GM19397 (cell line): Measurements from ENCODE around the gene NUDT6.
"Not testable (repeated sequence)": the region's sequence is repeated elsewhere in the genome, so short reads cannot be mapped to it uniquely, and the experiment has no call there.

ENCODE experiments used
- ATAC-seq: cut with Tn5 transposase; IDR thresholded peaks from one replicate; pipeline ENCODE4 v1.9.1; 2021; ENCODE audit warnings: mild to moderate bottlenecking, moderate library complexity; ENCODE audit not compliant: unreplicated experiment

NUDT6 gene, protein sequence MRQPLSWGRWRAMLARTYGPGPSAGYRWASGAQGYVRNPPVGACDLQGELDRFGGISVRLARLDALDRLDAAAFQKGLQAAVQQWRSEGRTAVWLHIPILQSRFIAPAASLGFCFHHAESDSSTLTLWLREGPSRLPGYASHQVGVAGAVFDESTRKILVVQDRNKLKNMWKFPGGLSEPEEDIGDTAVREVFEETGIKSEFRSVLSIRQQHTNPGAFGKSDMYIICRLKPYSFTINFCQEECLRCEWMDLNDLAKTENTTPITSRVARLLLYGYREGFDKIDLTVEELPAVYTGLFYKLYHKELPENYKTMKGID

DNA sequence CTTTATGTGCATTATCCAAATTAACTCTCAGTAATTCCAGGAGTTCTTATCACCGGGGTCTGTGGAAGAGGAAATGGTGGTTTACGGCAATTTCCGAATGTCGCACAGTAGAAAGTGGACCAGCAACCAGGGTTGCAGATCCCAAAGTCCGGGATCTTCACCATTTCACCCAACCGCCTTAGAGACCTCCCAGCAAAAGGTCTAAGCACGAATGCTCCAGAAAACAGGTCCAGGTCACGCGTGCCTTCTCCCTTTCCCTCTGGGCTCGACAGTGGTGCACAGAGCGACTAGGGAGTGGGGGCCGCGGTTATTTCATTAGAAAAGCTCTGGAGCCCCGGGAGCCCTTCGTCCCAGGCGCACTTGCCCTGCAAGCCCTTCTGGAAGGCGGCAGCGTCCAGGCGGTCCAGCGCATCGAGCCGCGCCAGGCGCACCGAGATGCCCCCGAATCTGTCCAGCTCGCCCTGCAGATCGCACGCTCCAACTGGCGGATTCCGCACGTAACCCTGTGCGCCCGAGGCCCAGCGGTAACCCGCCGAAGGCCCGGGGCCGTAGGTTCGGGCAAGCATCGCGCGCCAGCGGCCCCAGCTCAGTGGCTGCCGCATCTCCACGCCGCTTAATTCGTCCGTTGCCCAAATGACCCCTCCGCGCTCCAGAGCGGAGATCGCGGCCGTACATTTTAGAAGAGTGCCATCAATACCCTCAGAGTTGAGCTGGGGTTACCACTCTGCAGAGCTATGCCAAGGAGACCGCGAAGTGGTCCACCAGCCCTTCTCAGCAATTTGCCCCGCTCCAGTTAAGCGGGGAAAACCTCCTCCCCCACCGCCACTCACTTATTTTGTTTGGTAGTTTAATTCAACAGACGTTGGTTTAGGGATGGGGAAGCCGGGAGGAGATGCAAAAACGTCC is at the start of gene NUDT6:
Gene NUDT6 (minus strand): TSS at position 627 of the 906 bp plus-strand sequence. CDS start 25 bp downstream, at position 602.
- ATAC-seq: peak; percentile 71

DNA sequence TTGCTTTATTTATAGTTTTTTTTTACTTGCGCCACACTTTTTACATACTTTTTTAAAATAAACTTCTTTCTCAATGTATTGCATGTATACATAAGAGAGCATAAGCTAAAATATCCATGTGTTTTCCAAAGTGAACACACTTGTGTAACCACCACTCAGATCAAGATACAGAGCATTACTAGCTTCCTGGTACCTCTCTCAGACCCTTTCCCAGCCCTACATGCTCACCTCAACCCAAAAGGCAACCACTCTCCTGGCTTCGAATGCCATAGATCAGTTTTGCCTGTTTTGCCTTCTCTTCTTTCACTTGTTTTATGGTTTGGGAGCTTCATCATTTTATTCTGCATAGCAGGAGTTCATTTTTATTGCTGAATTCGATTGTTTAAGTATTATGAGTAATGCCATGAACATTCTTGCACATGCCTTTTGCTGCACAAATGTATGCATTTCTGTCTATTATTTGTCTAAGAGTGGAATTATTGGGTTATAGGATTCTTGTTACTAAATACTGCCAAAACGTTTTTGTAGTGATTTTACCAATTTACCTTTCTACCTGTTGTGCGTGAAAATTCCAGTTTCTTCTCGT is 45.9 kb upstream of the NUDT6 start:
- ATAC-seq: no peak

DNA sequence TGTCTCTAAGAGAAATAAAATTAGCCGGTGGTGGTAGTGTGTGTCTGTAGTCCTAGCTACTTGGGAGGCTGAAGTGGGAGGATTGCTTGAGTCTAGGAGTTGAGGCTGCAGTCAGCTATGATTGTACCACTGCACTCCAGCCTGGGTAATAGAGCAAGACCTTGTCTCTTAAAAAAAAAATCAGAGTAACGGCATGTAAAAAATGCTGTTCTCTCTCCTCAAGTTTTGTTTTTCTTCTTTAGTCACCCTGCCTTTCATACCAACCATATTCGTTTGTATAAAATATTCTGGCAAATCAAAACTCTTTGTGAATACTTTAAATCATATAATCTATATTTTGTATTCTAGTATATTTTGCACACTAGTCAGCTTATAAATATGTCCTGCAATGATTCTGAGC is 44.8 kb upstream of the NUDT6 start:
- no peak for ATAC-seq

DNA sequence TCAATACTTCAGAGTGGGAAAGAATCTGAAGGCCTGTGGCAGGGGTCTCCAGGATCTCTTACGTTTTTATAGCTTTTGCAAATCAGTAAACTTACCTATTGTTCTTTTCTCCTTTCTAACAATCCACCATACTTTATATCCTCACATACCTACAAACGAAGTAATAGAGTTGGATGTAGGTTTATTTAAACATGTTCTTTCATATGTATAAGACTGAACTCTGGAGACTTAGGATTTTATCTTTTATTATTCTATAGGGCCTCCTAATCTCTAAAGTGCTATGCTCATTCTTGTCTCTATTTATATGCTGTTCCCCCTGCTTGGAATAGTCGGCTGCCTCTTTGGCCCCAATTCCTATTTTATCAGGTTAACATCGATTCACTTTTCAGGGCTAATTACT is 43.8 kb upstream of the NUDT6 start:
- ATAC-seq: no peak

DNA sequence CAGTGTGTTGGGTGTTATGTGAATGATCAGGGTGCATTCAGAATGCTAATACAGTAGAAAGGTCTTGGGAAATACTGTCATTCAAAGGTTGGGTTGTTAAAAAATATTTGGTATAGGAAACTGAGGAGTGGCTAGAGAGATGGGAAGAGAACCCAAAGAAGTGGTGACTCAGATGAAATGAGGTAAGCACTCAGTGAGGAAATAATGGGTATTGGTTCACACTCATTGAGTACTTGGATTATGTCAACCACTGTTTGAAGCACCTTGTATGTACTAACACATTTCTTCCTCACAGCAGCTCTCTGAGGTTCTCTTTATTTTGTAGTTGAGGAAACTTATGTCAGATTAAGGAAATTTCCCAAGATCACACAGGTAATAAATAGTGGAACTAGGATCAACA is 40.8 kb upstream of the NUDT6 start:
- no peak for ATAC-seq

DNA sequence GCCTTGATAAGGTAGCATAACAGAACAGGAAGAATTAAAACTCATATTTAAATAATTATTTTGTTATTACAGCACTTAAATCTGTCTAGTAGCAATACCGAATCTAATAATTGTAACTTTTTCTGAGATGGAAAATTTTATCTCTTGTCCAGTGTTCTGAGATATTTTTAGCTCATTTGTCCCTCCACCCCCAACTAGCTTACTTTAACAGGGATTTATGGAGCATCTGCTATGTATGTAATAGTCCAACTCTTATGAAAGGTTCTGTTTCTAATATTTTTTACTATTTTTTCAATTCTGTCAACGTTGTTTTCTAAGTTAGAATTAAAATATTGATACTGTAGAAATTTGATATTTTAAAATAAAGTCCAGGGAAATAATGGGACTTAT is 38.2 kb upstream of the NUDT6 start:
- ATAC-seq: no peak

DNA sequence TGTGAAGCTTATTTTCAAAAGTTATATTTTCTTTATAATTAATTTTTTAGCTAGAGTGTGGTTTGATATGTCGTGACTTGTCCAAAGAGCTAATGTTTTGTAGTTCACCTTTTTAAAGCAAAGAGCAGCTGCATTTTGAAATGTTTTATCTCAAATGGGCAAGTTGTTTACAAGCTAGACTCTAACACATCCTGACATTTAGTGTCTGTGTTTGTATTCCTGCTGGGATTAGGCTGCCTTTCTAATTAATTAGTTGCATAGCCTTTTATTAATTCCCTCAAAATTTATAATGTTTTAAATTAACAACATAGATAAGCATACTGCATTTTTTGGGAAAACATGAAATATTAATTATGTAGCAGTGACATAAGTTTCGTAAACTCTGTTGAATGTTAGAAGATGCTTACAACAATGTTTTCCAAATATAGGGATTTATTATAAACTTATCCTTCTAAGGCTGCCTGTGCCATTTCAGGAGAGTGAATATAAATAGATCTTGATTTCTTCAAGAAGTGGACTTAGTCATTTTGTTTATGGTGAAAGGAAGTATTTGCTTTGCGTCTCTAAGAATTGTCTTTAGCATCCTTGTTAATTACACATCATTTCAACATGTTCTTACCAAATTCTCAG is 37.7 kb upstream of the NUDT6 start:
- no peak for ATAC-seq

DNA sequence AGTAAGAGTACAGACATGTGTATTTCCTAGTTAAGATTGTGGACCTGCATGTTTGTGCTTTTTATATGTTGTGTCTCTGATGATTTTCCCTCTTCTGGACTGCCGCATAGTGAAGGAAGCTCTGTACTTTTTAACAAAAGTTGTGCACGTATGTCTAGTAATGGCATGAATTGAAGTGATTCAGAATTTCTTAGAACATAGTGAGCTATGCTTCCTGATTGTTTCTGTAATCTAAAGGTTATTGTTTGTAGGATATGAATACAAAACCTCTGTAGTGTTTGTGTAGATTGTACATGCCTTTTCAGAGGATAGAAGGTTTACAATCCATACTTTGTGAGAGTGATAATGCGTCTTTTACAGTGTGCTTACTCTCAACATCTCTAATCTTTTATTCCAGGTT is 37.0 kb upstream of the NUDT6 start:
- ATAC-seq: no peak

DNA sequence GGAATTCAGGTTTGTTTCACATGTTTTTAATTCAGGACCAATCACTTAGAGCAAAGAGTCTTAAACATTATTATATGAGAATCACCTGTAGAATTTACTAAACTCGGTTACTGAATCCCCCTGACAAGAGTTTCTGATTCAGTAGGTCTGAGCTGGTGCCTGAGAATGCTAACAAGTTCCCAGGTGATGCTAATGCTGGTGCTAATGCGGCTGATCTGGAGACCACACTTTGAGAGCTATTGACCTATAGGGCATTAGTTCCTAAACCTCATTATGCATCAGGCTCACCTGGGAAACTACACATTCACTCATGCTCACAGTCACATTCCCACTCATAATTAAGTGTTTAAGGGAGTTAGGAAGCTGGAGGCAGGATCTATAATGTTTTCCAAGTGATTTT is 36.1 kb upstream of the NUDT6 start:
- ATAC-seq: no peak

DNA sequence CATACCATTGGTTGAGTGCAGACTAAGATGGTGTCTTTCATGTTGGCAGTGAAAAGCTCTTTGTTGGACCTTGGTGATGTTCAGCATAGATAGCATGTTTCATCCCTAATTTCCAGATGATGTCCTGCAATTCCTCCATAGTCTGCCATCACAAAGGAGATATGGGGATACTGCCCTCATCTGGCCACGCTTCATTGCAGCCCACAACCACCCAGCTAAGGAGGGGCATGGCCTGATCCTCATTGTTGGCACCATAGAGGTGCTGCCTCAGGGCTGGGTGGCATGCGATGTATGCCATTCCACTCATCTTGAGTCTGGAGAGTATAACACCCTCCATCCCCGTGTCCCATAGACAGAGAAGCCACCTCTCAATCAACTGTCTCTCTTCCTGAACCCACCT is 31.5 kb upstream of the NUDT6 start:
- ATAC-seq: no peak

DNA sequence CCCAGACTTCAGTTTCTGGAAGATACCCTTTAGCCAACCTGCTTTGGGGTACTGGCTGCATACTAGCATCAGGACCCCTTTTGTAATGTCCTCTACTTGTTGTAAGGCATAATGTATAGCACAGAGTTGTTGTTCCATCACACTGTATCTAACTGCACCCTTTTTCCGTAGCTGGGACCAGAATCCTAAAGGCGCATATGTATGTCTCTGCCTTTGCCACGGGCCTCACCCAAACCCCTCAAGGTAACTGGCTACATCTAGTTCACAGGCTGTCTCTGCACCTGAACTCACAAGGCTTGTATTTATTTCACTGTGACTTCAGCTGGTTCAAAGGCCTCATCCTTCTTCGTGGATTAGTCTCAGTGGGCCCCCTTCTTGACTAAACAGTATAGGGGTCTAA is 29.6 kb upstream of the NUDT6 start:
- ATAC-seq: no peak

DNA sequence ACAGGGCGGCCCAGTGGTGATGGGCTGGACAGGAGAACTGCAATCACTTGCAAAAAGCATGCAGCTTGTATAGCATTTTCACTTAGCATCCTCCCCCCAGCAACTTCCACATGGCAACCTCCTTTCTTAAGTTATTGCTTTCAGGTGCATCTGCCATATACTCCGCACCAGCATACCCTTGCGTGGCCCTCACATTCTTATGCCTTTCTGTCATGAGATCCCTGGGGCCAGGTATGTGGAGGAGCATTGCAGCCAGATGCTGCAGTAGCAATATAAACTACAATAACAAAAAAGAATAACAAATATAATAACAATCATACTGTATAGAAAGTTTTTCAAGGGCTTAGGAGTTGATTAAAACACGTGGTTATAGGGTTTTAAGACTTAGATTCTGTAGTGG is 26.3 kb upstream of the NUDT6 start:
- no peak for ATAC-seq

DNA sequence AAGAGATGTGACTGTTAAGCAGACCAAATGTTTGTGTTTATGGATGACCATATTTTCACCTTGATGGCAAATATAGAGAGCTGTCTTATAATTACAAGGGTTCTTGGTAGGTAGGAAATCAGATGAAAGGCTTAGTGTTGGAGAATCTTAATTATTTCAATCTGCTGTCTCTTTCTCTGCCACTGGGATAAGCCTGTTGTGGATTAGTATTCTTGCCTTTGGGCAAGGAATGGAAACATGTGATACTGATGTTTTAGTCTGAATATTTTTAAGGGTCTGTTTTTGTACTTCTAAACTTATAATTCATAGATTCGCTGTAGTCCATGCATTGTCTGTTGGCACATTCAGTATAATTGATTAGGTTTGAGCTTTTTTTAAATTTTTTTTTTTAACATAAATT is 23.7 kb upstream of the NUDT6 start:
- no peak for ATAC-seq

DNA sequence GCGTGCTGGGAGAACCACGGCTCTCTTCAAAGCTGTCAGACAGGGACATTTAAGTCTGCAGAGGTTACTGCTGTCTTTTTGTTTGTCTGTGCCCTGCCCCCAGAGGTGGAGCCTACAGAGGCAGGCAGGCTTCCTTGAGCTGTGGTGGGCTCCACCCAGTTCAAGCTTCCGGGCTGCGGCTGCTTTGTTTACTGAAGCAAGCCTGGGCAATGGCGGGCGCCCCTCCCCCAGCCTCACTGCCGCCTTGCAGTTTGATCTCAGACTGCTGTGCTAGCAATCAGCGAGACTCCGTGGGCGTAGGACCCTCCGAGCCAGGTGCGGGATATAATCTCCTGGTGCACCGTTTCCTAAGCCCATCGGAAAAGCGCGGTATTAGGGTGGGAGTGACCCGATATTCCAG is 22.7 kb upstream of the NUDT6 start:
- ATAC-seq: not testable (repeated sequence)

DNA sequence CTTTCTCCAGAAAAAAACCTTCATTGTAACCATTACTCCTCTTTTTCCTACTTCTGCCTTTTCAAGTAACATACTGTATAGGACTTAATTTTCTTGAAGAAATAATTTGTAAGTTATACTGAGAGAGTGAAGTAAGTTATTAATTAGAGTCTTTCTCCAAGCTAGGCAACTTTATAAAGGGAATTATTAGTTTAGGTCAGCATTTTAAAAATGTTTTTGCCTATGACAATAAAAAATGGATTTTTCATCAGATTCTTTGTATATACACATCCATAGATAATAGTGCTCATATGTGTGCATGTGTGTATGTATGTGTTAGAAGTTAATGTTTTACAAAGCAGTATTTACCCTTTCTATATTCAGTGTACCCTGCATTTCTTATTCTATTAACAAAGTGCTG is 10.4 kb upstream of the NUDT6 start:
- no peak for ATAC-seq

DNA sequence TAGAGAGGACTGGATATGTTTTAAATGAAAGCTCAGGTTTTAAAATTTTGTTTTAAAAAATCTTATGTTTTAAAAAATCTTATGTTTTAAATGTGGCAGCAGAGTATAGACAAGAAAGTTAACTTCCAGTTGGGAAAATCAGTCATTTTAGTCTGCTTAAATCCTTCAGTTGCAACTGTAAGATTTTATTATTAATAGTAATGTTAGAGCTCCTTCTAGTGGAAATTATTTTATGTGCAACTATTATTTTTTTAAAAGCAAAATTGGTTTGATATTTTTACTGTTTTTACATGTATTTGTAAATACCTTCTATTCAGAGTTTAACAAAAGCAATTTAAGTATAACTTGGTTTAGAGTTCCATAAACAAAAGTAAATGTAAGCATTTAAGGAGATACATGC is 8.5 kb upstream of the NUDT6 start:
- no peak for ATAC-seq

DNA sequence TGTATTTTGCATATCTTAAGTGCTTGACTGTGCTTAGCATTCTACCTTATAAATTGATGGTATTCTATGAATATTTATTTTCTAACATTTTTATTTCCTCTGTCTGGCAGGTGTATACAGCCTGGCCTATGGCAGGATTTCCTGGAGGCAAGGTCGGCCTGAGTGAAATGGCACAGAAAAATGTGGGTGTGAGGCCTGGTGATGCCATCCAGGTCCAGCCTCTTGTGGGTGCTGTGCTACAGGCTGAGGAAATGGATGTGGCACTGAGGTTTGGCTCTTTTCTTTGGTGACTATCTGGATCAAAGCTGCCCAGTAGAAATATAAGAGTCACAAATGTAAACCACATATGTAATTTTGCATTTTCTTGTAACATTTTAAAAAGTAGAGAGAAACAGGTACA is 6.5 kb upstream of the NUDT6 start:
- no peak for ATAC-seq

DNA sequence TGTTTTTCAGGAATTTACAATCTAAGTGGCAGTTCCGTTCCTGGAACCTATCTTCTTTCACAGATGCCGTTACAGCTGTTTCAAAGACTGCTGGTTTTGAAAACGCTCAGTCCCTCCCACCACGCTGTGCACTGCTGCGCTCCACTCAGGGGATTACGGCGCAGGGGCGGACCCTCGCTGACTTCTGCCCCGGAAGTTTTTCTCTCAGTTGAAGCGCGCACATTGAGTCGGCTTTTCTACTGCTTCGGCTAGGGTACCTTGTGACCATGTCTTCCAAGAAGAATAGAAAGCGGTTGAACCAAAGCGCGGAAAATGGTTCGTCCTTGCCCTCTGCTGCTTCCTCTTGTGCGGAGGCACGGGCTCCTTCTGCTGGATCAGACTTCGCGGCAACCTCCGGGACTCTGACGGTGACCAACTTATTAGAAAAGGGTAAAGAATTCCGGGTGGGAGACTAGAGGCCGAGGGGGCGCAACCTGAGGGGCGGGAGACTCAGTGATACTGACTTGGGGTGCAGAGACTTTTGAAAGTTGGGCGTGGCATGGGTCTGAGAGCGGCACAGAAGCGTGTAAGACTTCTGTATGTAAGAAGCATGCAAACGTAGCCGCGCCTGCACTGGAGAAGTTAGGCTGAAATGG is 597 bp upstream of the NUDT6 start:
- ATAC-seq: peak; percentile 98

DNA sequence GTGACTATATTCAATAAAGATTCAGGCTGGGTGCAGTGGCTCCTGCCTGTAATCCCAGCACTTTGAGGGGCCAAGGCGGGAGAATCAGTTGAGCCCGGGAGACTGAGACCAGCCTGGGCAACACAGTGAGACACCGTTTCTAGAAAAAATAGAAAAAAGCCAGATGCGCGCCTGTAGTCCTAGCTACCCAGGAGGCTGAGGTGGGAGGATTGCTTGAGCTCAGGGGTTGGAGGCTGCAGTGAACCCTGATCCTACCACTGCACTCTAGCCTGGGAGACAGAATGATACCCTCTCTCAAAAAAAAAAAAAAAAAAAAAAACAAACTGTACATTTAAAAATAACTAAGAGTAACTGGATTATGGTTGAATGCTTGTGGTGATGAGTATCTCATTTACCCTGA is 1.1 kb downstream of the NUDT6 start:
- ATAC-seq: no peak

DNA sequence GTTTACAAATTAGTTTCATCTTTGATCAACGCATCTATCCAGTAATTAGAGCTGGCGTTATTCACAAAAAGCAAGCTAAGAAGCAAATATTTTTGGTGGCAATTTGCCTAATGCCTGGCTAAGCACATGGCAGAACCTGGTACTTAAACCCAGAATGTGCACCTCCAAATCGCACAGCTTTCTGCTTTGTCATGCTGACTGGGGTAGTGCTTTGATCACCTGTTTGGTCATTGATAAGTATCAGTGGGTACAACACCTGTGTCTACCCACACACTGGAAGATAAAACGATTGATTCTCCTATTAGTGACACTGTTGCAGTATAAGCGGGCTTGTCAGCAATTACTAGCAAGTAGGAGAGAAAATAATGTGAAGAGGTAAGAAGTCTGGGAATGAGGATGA is 1.9 kb downstream of the NUDT6 start:
- no peak for ATAC-seq

DNA sequence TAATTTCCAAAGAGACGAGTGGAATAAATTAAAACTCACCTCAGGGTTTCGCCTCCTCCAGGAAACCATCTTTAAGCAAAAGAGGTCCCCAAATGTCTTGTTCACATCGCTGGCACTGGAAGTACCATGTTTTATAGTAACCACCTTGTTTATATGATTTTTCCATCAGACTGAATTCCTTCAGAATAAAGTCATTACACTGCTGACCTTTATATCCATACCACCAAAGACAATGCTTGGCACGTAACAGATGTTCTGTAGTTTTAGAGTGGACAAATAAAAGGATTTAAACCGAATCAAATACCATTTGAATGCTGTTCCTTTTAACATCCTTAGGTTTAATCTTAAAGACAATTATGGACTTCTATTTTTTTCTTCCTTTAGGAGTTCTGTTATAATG is 4.7 kb downstream of the NUDT6 start:
- no peak for ATAC-seq
